MV-4-11 (cell line): ENCODE data around the gene TP53RK.
"Not testable (repeated sequence)": the region's sequence is repeated elsewhere in the genome, so short reads cannot be mapped to it uniquely, and the experiment has no call there.

Experiments
- DNase-seq: peaks from one replicate; lab custom pipeline; 2025; lab: John Stamatoyannopoulos, UW

The TP53RK gene

DNA sequence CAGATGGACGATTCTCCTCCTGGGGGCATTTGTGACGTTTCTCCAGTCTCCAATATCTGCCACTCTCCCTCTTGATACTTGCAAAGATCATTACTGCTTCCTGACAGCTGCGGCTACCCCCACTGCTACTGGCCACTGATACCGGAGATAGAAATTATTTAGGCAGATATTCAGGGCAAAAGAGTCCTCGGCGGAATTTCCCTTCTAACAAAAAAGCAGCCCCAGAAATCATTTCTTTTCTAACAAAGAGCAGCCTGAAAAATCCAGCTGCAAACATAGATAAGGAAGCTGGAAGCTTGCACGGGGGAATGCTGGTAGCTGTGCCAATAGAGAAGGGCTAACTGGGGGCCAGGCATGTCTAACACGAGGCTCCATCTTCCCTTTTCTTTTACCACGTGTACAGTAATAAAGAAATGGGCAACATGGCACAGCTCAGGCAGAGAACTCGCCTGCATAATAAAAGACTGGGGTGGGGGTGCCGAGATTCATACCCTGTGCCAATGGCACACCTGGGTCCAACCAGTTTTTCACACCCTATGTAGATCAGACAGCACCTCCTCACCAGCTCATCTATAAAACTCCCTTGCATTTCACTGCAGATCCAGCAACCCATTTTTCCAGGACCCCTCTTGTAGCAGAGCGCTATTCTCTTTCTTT lies 6.1 kb downstream of the TP53RK start:
- no peak for DNase-seq

GRCh38 chr20:46682063-46682821 lies 7.0 kb downstream of the TP53RK start:
- DNase-seq = no peak

DNA sequence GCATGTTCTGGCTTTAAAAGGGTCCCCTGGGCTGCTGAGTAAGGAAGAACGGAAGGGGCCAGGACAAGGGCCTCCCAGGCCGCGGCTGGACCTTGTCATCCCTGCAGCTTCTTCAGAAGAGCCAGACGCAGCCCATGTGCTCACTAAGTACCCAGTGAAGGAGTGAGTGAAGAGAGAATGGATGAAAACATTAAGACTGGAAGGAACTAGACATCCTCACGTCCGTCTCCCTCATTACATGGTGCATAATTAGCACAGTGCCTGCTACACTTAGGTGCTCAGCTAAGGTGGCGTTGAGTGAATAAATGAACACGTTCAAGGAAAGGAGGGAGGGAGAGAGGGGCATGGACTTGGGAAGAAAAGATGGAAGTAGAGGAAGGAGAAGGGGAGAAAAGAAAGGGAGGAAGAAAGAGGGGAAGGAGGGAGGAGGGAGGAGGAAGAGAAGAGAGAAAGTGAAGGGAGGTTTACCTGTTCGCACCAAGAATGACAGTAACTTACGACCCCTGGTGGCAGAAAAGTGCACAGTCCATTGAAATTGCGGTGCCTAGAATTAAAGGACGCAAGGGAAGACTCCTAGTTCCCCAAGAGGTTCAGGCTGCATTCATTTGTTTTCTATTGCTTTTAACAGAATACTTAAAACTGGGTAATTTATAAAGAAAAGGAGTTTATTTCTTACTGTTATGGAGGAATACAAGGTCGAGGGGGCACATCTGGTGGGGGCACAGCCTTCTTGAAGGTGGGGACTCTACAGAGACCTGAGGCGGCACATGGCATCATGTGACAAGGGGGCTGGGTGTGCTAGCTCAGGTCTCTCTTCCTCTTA lies 8.0 kb downstream of the TP53RK start:
- peak; percentile 51 for DNase-seq

GRCh38 chr20:46680684-46681031 lies 8.6 kb downstream of the TP53RK start:
- DNase-seq = no peak

DNA sequence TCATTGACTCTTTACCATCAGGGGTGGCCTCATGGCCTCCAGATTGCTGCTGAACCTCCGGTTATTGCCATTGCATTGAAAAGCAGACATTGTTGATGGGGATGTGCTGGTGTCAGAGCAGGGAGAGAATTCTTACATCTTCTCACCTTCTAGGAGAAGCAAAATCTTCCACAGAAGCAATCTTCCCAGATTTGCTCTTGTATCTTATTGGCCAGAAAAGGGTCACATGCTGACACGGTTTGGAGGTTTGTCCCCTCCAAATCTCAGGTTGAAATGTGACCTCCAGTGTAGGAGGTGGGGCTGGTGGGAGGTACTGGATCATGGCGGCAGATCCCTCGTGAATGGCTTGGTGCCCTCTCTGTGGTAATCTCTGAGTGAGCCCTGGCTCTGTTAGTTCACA lies 10.7 kb downstream of the TP53RK start:
- no peak for DNase-seq

DNA sequence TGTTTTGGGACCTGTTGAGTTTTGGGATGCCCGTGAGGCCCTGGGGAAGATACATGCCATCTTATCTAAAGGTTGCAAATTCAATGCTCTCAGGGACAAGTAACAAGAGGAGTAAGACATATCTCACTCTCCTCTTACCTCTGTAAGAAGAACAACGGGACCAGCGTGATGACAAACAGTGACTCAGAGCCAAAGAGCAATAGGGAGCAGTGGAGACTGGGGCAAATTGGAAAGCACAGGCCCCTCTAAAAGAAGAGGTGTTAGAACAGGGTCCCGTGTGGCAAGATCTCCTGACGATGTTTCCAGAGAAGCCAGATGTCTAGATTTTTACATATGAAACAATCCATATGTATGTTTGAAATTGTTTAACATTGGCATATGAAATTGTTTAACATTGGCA lies 11.6 kb downstream of the TP53RK start:
- DNase-seq = no peak

- not testable (repeated sequence) for DNase-seq
Observed at GRCh38 chr20:46676649-46677316, 12.5 kb downstream of the TP53RK start.

DNA sequence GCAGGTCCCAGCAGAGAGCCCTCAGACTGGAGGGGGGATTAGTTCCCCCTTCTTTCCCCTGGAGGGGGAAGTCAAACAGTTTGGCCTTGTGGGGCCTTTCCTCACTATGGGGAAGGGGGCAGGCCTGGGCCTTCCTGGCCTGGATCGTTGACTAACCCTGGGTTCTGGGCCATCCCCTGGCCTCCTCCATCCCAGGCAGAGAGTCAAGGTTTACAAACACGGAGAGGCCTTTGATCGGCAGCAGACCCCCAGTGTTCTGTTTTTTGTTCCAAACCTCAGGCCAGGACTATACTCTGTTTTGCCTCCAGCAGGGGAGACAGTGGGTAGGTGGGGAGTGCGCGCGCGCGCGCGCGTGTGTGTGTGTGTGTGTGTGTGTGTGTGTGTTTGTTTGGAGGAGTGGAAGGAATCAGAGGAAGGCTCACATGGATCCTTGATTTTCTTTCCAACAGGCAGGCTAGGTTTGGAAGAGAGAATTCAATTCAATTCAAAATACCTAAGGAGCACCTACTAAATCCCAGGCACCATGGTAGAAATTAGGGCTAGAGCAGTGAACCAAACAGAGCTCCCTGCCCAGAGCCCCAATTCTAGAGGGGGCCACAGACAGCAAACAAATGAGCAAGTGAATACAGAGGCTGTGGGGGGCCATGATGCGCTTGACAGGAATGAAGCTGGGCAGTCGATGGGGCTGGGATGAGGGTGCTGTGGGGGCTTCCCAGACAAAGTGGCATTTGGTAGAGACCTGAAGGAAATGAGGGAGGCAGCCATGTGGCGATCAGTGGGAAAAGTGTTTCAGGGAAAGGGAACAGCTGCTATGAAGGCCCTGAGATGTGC lies 14.8 kb downstream of the TP53RK start:
- DNase-seq = no peak

DNA sequence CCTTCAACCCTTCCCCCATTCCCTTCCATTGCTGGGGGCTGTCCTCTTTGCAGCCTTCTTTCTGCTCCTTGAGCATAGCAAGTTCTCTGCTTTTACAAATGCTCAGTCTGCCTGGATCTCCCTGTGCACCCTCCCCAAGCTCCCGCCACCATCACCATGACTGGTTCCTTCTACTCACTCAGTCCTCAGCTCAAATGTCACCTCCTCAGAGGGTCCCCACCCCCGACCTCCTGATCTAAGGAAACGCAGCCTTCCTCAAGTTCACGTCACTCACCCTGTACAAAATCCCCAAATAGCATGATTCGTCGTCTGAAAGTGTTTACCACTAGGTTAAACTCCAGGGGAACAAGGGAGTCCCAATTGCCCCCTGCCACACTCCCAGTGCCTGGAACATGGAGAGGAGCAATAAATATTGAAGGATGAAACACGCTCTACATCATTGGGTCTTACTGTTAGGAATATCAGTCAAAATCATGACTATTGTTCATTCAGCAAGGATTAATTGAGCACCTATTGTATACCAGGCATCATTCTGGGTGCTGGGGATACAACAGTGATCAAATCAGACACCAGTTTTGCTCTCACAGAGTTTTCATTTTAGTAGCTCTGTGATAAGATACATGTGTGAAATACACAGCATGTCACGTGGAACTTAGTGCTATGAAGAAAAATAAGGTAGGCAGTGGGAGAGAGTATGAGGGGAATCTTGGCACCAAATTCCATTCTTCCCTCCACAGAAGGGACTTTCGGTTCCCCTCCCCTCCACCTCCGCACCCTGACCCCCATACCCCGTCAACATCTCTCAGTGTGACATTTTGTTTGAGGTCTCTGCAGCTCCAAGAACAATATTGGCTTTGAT lies 15.6 kb downstream of the TP53RK start:
- DNase-seq = no peak

DNA sequence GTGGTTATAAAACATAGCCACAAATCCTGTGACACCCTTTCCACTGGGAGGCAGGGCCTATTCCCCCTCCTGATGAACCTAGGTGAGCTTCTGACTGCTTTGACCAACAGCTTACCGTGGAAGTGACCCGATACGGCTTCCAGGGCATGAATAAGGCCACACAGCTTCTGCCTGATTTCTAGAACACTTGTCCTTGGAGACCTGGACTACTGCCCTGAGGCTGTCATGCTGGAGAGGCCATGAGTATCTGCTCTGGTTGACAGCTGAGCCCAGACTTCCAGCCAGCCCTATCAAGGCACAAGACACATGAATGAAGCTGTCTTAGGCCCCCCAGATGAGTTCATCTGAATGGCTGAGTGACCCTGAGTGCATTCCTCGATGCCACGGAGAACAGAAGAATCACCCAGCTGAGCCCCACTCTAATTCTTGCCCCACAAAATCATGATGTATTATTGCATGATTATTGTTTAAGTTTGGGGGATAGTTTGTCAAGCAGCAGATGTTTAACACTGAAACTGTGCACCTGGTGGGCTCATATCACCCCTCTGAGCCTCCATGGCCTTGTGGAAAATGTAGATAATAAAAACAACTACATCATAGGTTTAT lies 16.6 kb downstream of the TP53RK start:
- no peak for DNase-seq

- no peak for DNase-seq
Observed at GRCh38 chr20:46671866-46672542, 17.2 kb downstream of the TP53RK start.

- no peak for DNase-seq
Observed at GRCh38 chr20:46670585-46671584, 18.4 kb downstream of the TP53RK start.

DNA sequence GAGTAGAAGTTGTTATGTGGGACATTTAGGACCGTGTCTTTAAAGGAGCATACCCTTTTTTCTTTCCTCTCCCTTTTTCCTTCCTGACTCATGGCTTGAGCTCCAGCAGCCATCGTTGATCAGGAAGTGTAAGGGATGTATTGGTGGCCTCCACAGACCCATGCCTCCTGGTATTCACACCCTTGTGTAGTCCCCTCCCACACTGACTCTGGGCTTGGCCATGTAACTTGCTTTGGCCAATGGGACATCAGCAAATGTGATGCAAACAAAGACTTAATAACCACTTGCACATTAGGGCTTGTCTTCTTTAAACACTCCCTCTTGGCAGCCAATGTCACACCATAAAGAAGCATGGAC lies 19.0 kb downstream of the TP53RK start:
- no peak for DNase-seq

DNA sequence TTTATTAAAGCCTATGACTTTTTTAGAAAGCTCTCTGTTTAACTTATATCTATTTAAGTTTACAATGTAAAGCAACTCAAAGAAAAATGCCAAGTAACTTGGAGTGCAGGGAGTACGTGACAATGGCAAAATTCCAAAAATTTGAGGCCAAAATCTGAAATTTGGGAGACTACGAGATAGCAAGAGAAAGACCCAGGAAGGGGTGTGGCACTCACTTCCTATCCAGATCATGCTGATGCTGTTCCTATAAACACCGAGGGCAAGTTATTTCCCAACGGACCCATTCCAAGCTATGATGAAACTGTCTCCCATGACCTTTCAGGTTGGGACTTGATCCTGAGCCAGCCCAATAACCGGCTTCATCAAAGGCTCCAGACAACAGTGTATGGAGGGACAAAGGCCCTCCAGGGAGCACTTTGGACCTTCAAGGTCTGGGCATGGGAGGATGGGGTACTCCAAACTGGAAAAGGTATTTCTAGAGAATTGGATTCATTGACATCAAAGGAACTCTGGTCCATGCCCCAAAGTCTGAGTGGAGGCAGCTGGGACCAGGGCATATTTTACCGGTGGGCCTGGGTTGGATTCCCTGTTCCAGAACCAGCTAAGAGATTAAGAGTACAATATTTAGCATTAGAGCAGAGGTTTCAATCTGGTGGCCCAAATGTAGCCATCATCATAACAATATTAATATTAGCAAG lies 22.3 kb downstream of the TP53RK start:
- DNase-seq = no peak

- no peak for DNase-seq
Observed at GRCh38 chr20:46666306-46666705, 22.9 kb downstream of the TP53RK start.

GRCh38 chr20:46665602-46666001 lies 23.6 kb downstream of the TP53RK start:
- DNase-seq = no peak

DNA sequence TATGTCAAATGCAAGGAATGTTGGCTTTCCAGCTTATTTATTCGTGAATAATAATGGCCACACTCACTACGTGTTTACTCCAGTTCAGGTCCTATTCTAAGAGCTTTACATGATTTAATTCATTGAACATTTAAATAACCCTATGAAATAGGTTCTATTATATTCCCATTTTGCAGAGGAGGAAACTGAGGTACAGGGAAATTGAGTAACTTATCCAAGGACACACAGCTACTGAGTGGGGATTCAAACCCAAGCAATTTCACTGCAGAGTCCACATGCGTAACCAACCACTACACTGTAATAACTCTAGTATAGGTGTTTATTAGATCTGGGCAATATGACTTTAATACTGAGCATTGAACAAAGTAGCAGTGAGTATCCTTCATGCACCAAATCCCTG lies 25.7 kb downstream of the TP53RK start:
- DNase-seq = no peak

GRCh38 chr20:46661659-46662058 lies 27.6 kb downstream of the TP53RK start:
- DNase-seq = no peak
